Heart left ventricle (tissue), 16 donors: Measurements from ENCODE around the gene TNFRSF9. TPM values are rescaled to one million over a fixed set of nuclear protein-coding genes. Genes with fewer than 3 reads are reported as not detected.

Experiments
- ATAC-seq, 4 donors: fragments of 200-7000 bp; cut with Tn5 transposase; one replicate each; pipeline ENCODE4 v1.9.1; 2020 to 2022; ENCODE audit warnings: moderate library complexity in 4 of 4, mild to moderate bottlenecking in 3 of 4, moderate number of reproducible peaks in 1 of 4
- DNase-seq, 5 donors: peaks; one replicate each; pipeline ENCODE4 v3.0.0-alpha.2; 2020
- H3K27ac ChIP-seq, 12 donors: fragments of 200-600 bp; sonication (generic) in 4 of 12; one replicate each; pipeline versions ENCODE4 v1.5.0 to v1.8.0; 2016 to 2022; ENCODE audit warnings: mild to moderate bottlenecking in 2 of 12
- H3K27me3 ChIP-seq, 9 donors: fragments of 200-600 bp; sonication (generic) in 2 of 9; one replicate each; pipeline versions ENCODE4 v1.5.1 to v1.8.0; 2016 to 2022; ENCODE audit warnings: mild to moderate bottlenecking in 3 of 9
- H3K36me3 ChIP-seq, 9 donors: fragments of 200-600 bp; sonication (generic) in 2 of 9; one replicate each; pipeline versions ENCODE4 v1.5.0 to v1.8.0; 2018 to 2022; ENCODE audit warnings: mild to moderate bottlenecking in 2 of 9
- H3K4me1 ChIP-seq, 12 donors: fragments of 200-600 bp; sonication (generic) in 4 of 12; one replicate each; pipeline versions ENCODE4 v1.5.0 to v1.8.0; 2016 to 2022; ENCODE audit warnings: mild to moderate bottlenecking in 3 of 12
- H3K4me3 ChIP-seq, 12 donors: fragments of 200-600 bp; sonication (generic) in 4 of 12; one replicate each; pipeline versions ENCODE4 v1.5.0 to v1.8.0; 2017 to 2022; ENCODE audit warnings: mild to moderate bottlenecking in 9 of 12, moderate library complexity in 4 of 12
- H3K9me3 ChIP-seq, 12 donors: fragments of 200-600 bp; sonication (generic) in 4 of 12; one replicate each; pipeline versions ENCODE4 v1.5.0 to v1.8.0; 2016 to 2022; ENCODE audit warnings: mild to moderate bottlenecking in 1 of 12
- CTCF ChIP-seq, 12 donors: fragments of 200-600 bp; sonication (generic) in 4 of 12; IDR thresholded peaks; one replicate each; pipeline versions ENCODE4 v1.5.0 to v1.8.0; 2018 to 2022; ENCODE audit warnings: antibody characterized with exemption in 12 of 12, mild to moderate bottlenecking in 5 of 12
- POLR2A ChIP-seq, 2 donors: fragments of 450-650 bp; IDR thresholded peaks; one replicate each; pipeline ENCODE4 v1.6.1; 2017; ENCODE audit warnings: antibody characterized with exemption in 2 of 2, mild to moderate bottlenecking in 2 of 2, moderate library complexity in 2 of 2
- WGBS, 4 donors: extraction: QIAGEN DNeasy Blood & Tissue Kit in 2 of 4; methylation state at CpG; one replicate each; pipeline versions ENCODE4 v1.1.5 to v1.1.7; 2013 to 2018; 5-methylcytosine and 5-hydroxymethylcytosine counted together
- intact Hi-C, 10 donors: fragments of 100-400 bp; cut with DNase I; formaldehyde crosslinking; loops; one replicate each; pipeline versions ENCODE4 v1.11.1 to v1.14.2; 2022
- polyA plus RNA-seq, 2 donors: library from polyadenylated mRNA; stranded (reverse); fragments of 200-250 nt; gene quantifications; one replicate each; pipeline ENCODE4 v1.2.3, GENCODE V29; 2013
- total RNA-seq, 9 donors: library from RNA; depleted of rRNA in 2 of 9; stranded (reverse); fragments of >200 nt in 2 of 9; fragmentation: NEBNext Ultra II Directional in 3 of 9; extraction: Animal tissue kit (Norgen Biotek cat#: 25700) in 3 of 9; gene quantifications; one replicate each; pipeline versions ENCODE4 v1.1.0 to v1.2.4, GENCODE V29; 2016 to 2023
- donor health status: ischemic (EF 13 %, LVEDD 7.1; RV severe dilation, severe dysfunction).
- donor health status: healthy with polysubstance abuse.
- donor health status: DM: no; HTN: yes; CAD: no.
- donor health status: DM: no; HTN: no; CAD: no.
- donor health status: ischemic (EF 25% LVEDD 6.9; RV normal size, moderate dysfunction).
- donor health status: ischemic (EF 25% LVEDD 5.7; RV mildly dilated, moderate dysfunction).
- donor health status: healthy.
- donor health status: DM: yes; HTN: yes; CAD: no.
- donor health status: ischemic (EF 35%, LVEDD 5.7; RV mildly dilated, moderate dysfunction).
- donor health status: nonischemic (EF 11% LVEDD 7.7; RV severe dilation, severe dysfunction).
- donor health status: DM: yes; HTN: yes; CAD: no.
- donor health status: PGD.
- donor health status: ischemic (EF 29% LVEDD 5.4; RV normal size, mild dysfunction).
- donor health status: nonischemic (EF 23%, LVEDD 6.1; RV moderate dilation, normal function).

TNFRSF9 gene
- total and polyA plus RNA-seq, 11 donors: 0.04 to 1.9 (median 0.36) TPM; not detected in 7

- TF ChIP-seq CTCF (IDR thresholded peaks at IDR 0.05) (no peak), POLR2A (IDR thresholded peaks at IDR 0.05) (no peak)
- DNase-seq (no peak), ATAC-seq (no peak)
- intact Hi-C loops: no loop called here
- H3K27ac ChIP-seq: no peak overlapping the region
- H3K4me3 ChIP-seq: peak overlapping the region in 2 of 12 donors; percentile 15 to 42
- WGBS, 4 donors: 39 to 60% (median 46%) methylated on average over 18 of the region's 18 CpGs
- no peaks in the 10 kb centered on the region for H3K36me3 ChIP-seq
- H3K9me3 ChIP-seq: no peaks in the 10 kb centered on the region
- H3K27me3 ChIP-seq: peaks cover 0 to 28% (median 0%) of the 10 kb centered on the region in 9 donors
- H3K4me1 ChIP-seq: peaks cover 0 to 5% (median 0%) of the 10 kb centered on the region in 12 donors
These were observed 27.7 kb downstream of the TNFRSF9 start for GRCh38 chr1:7912743-7913557.

GRCh38 chr1:7912145-7912544 lies 28.5 kb downstream of the TNFRSF9 start:
- Histone ChIP-seq H3K27me3 (peaks cover 0 to 25% (median 0%) of the 10 kb centered on the region in 9 donors), H3K9me3 (no peaks in the 10 kb centered on the region), H3K4me1 (peaks cover 0 to 5% (median 0%) of the 10 kb centered on the region in 12 donors), H3K27ac (no peak overlapping the region), H3K4me3 (no peak overlapping the region), H3K36me3 (no peaks in the 10 kb centered on the region)
- TF ChIP-seq POLR2A (IDR thresholded peaks at IDR 0.05) (no peak), CTCF (IDR thresholded peaks at IDR 0.05) (no peak)
- no peak for DNase-seq
- WGBS, 4 donors: 85 to 89% (median 87%) methylated on average over 3 of the region's 3 CpGs
- intact Hi-C loops: no loop called here
- no peak for ATAC-seq

GRCh38 chr1:7905262-7905661 lies 35.4 kb downstream of the TNFRSF9 start:
- 77 to 83% (median 80%) methylated on average over 12 of the region's 12 CpGs for WGBS, 4 donors
- Histone ChIP-seq H3K4me1 (peaks cover 0 to 4% (median 0%) of the 10 kb centered on the region in 12 donors), H3K36me3 (no peaks in the 10 kb centered on the region), H3K4me3 (no peak overlapping the region), H3K9me3 (peaks cover 0 to 2% (median 0%) of the 10 kb centered on the region in 12 donors), H3K27me3 (no peaks in the 10 kb centered on the region), H3K27ac (no peak overlapping the region)
- no peak for DNase-seq
- TF ChIP-seq POLR2A (IDR thresholded peaks at IDR 0.05): no peak
- TF ChIP-seq CTCF (IDR thresholded peaks at IDR 0.05): no peak
- intact Hi-C loops: loop anchor here in 1 of 10 donors (10.0 kb wide), 1 partner anchor 100 kb away; no protein-coding TSS in a partner anchor
- no peak for ATAC-seq

GRCh38 chr1:7902478-7903085 lies 38.1 kb downstream of the TNFRSF9 start:
- WGBS, 4 donors: 21 to 25% (median 23%) methylated on average over 21 of the region's 21 CpGs
- peak; percentile 47 to 85 (median 76) for ATAC-seq
- peaks cover 0 to 4% (median 0%) of the 10 kb centered on the region in 12 donors for H3K4me1 ChIP-seq
- peak; percentile 40 to 77 (median 53) for DNase-seq
- no peaks in the 10 kb centered on the region for H3K27me3 ChIP-seq
- H3K9me3 ChIP-seq: peaks cover 0 to 2% (median 0%) of the 10 kb centered on the region in 12 donors
- intact Hi-C loops: loop anchor here in 7 of 10 donors (2.0 to 10.0 kb wide), 3 partner anchors 98 to 235 kb away; no protein-coding TSS in a partner anchor
- peak overlapping the region in 8 of 12 donors; percentile 4 to 44 (median 29) for H3K4me3 ChIP-seq
- TF ChIP-seq CTCF (IDR thresholded peaks at IDR 0.05) (peak; percentile 48 to 73 (median 62)), POLR2A (IDR thresholded peaks at IDR 0.05) (no peak)
- H3K27ac ChIP-seq: no peak overlapping the region
- no peaks in the 10 kb centered on the region for H3K36me3 ChIP-seq
